ENCODE data around the gene RRAS2.

- TF ChIP-seq CTCF (IDR thresholded peaks at IDR 0.05) (peak; percentile 52 to 86 (median 79)), POLR2A (IDR thresholded peaks at IDR 0.05) (no peak)
Measured at GRCh38 chr11:14300661-14301304, 58.2 kb downstream of the RRAS2 start.
